Fibroblast of lung (primary cell): ENCODE results near the gene LRRC47.

ENCODE experiments used
- CTCF ChIP-seq, 2 donors: IDR thresholded peaks in 1 of 2; conservative IDR thresholded peaks in 1 of 2; 1 replicate in 1 of 2; 2 replicates in 1 of 2; pipeline ENCODE4 v1.5.1; 2011 to 2012; ENCODE audit warnings: low read length in 2 of 2, control low read depth in 1 of 2, inconsistent platforms in 1 of 2, low read depth in 1 of 2, mild to moderate bottlenecking in 1 of 2
- EZH2 ChIP-seq: IDR thresholded peaks from 2 replicates; pipeline ENCODE4 v1.5.1; 2012; ENCODE audit warnings: low read length, control low read depth, mild to moderate bottlenecking; ENCODE audit errors: missing control alignments

- TF ChIP-seq CTCF (conservative IDR thresholded peaks at IDR 0.05 in 1 of 2, IDR thresholded peaks at IDR 0.05 in 1 of 2; ENCODE audit: low read depth in 1 of 2, low read length in 2 of 2) (no peak), EZH2 (no peak)
These were observed 15.4 kb downstream of the LRRC47 start for GRCh38 chr1:3780901-3781300.
